ENCODE data around the gene RAPGEF5. TPM values are rescaled to one million over a fixed set of nuclear protein-coding genes. Genes with fewer than 3 reads are reported as not detected.

RAPGEF5 gene
- total RNA-seq, 4 donors from 2014 or later = 26.5 to 76.6 (median 39.3) TPM

DNA sequence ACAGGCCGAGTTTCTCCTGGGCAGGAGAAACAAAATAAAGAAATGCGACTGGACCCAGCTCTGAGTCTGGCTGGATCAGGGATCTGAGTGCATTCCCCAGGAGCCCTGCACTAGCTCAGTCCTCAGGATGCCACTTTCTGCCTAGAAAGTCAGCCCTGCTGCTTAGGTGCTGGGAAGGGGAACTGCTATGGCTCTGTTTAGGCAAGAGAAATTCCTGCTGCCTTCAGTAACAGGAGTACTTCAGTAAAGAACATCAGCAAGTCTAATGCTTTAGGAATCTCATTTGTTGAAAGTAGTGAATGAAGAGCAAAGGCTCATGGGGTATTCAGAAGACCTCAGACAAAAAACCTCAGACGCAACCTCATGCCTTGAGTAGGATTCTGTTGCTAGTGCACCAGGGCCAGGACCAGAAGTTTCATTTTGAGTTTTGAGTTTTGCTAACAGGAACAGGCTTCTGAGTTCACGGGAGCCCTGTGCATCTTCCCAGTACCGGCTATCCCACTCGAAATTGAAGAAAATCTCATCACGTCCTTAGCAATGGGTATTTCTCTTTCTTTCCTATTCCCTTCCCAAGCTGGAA, 240.4 kb downstream of the RAPGEF5 start:
- no peak for TF ChIP-seq POLR2A (IDR thresholded peaks at IDR 0.05)
- TF ChIP-seq, protein P1, sequence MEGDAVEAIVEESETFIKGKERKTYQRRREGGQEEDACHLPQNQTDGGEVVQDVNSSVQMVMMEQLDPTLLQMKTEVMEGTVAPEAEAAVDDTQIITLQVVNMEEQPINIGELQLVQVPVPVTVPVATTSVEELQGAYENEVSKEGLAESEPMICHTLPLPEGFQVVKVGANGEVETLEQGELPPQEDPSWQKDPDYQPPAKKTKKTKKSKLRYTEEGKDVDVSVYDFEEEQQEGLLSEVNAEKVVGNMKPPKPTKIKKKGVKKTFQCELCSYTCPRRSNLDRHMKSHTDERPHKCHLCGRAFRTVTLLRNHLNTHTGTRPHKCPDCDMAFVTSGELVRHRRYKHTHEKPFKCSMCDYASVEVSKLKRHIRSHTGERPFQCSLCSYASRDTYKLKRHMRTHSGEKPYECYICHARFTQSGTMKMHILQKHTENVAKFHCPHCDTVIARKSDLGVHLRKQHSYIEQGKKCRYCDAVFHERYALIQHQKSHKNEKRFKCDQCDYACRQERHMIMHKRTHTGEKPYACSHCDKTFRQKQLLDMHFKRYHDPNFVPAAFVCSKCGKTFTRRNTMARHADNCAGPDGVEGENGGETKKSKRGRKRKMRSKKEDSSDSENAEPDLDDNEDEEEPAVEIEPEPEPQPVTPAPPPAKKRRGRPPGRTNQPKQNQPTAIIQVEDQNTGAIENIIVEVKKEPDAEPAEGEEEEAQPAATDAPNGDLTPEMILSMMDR (IDR thresholded peaks at IDR 0.05) = no peak
- no peaks in the 10 kb centered on the region for H3K36me3 ChIP-seq
- H3K27ac ChIP-seq = no peak overlapping the region
- H3K27me3 ChIP-seq = no peaks in the 10 kb centered on the region
- no peak for DNase-seq
- 95 to 97% methylated on average over 7 of the region's 7 CpGs for WGBS, 2 donors
- H3K4me3 ChIP-seq (replicated peaks in 1 of 3) = no peak overlapping the region
- no peaks in the 10 kb centered on the region for H3K9me3 ChIP-seq
- no peaks in the 10 kb centered on the region for H3K4me1 ChIP-seq
- intact Hi-C loops (cut with DNase I) = no loop called here

DNA sequence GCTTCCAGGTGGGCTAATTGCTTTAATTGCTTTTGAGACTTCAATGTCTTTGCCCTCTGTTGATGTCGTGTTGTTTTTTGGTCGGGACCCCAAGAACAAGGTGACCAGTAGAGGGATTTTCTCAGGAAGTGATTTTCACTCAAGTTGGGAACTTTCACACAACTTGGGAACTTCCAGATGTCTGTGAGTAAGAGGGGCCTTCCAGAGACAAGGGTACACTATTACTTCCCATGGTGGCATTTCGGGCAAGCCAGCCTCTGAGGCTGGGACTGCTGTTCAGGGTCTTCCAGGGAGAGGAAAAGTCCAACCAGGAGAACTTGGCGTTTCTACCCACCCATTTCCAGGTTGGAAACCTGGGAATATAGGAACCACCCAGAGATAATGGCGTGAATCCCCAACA, 241.3 kb downstream of the RAPGEF5 start:
- Histone ChIP-seq H3K4me1 (no peaks in the 10 kb centered on the region), H3K9me3 (no peaks in the 10 kb centered on the region), H3K4me3 (replicated peaks in 1 of 3) (no peak overlapping the region), H3K27me3 (no peaks in the 10 kb centered on the region), H3K36me3 (no peaks in the 10 kb centered on the region), H3K27ac (no peak overlapping the region)
- WGBS, 2 donors = 90 to 92% methylated on average over 5 of the region's 5 CpGs
- intact Hi-C loops (cut with DNase I) = no loop called here
- TF ChIP-seq POLR2A (IDR thresholded peaks at IDR 0.05) = no peak
- TF ChIP-seq, protein P1 (IDR thresholded peaks at IDR 0.05) = no peak
- DNase-seq = no peak

DNA sequence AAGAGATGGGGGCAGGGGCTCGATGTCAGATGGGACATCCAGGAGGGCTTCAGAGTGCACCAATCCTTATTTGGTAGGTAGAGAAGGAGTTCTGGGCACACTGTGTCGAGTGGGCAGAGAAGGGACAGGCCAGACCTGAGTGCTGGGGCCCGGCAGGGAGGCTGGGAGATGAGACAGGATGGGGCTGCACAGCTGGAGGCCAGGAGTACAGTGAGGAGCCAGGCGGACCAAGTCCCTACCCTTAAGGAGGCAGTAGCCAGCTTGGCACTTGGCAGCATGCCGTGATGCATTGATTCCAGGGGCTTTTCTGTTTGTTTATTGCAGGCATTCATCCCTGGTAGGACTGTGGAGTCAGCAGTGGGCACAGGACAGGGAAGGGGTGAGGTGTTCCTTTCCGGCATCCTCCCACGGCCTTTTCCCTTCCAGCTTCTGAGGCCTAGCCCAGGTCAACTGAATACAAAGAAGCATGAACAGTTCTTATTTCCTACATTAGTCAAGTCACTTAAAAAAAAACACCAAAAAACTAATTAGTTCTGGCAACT, 242.4 kb downstream of the RAPGEF5 start:
- TF ChIP-seq, protein P1 (IDR thresholded peaks at IDR 0.05) = no peak
- TF ChIP-seq POLR2A (IDR thresholded peaks at IDR 0.05) = no peak
- no peak overlapping the region for H3K27ac ChIP-seq
- WGBS, 2 donors = 67 to 71% methylated on average over 7 of the region's 7 CpGs
- H3K27me3 ChIP-seq = no peaks in the 10 kb centered on the region
- no peak overlapping the region for H3K4me3 ChIP-seq (replicated peaks in 1 of 3)
- H3K9me3 ChIP-seq = no peaks in the 10 kb centered on the region
- DNase-seq = no peak
- intact Hi-C loops (cut with DNase I) = no loop called here
- no peaks in the 10 kb centered on the region for H3K4me1 ChIP-seq
- H3K36me3 ChIP-seq = no peaks in the 10 kb centered on the region

DNA sequence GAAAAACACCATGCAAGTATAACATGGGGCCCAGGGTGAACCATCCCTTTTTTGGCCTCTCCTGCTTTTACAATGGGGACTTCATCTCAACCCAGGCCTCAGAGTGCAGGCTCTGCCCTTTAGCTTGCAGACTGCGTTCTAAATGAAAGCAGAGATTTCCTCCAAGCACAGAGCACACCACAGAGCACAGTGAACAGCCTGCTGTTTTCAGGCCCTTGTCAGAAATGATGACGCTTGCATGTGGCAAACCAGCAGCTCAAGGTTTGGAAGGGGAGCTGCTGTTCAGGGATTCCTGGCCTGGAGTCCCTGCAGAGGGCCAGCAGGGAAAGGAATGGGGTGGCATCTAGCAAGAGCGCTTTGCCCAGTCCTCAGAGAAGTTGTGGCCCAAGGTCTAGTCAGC, 243.9 kb downstream of the RAPGEF5 start:
- no peak overlapping the region for H3K27ac ChIP-seq
- 77 to 80% methylated on average over 3 of the region's 3 CpGs for WGBS, 2 donors
- no peaks in the 10 kb centered on the region for H3K4me1 ChIP-seq
- no peak overlapping the region for H3K4me3 ChIP-seq (replicated peaks in 1 of 3)
- no peak for DNase-seq
- H3K9me3 ChIP-seq = no peaks in the 10 kb centered on the region
- no peaks in the 10 kb centered on the region for H3K27me3 ChIP-seq
- H3K36me3 ChIP-seq = no peaks in the 10 kb centered on the region
- intact Hi-C loops (cut with DNase I) = no loop called here
- TF ChIP-seq, protein P1 (IDR thresholded peaks at IDR 0.05) = no peak
- no peak for TF ChIP-seq POLR2A (IDR thresholded peaks at IDR 0.05)

DNA sequence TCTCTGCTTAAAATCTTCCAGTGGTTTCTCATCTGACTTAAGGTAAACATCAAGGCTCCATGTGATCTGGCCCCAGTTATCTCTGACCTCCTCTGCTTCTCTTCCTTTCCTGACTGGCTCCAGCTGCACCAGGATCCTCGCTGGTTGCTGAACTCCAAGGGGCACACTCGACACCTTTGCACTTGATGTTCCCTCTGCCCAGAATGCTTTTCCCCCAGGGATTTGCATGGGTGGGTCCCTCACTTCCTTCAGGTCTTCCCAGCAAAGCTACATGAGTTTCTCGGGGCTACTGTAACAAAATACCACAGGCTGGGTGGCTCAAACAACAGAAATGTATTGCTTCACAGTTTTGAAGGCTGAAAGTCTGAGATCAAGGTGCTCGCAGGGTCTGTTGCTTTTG, 245.3 kb downstream of the RAPGEF5 start:
- WGBS, 2 donors = 87 to 88% methylated on average over 4 of the region's 4 CpGs
- intact Hi-C loops (cut with DNase I) = loop anchor here (2.0 kb wide), 1 partner anchor 377 kb away; no protein-coding TSS in a partner anchor
- DNase-seq = no peak
- H3K27ac ChIP-seq = no peak overlapping the region
- H3K27me3 ChIP-seq = no peaks in the 10 kb centered on the region
- TF ChIP-seq POLR2A (IDR thresholded peaks at IDR 0.05) = no peak
- TF ChIP-seq, protein P1 (IDR thresholded peaks at IDR 0.05) = no peak
- no peaks in the 10 kb centered on the region for H3K4me1 ChIP-seq
- no peaks in the 10 kb centered on the region for H3K36me3 ChIP-seq
- no peak overlapping the region for H3K4me3 ChIP-seq (replicated peaks in 1 of 3)
- no peaks in the 10 kb centered on the region for H3K9me3 ChIP-seq

Measured in thyroid gland (tissue), 4 donors.